ENCODE data around the gene SORD. TPM values are rescaled to one million over a fixed set of nuclear protein-coding genes. Genes with fewer than 3 reads are reported as not detected.

The SORD gene
- total RNA-seq, 4 donors from 2014 or later, result 9.6 to 15.0 (median 13.1) TPM

DNA sequence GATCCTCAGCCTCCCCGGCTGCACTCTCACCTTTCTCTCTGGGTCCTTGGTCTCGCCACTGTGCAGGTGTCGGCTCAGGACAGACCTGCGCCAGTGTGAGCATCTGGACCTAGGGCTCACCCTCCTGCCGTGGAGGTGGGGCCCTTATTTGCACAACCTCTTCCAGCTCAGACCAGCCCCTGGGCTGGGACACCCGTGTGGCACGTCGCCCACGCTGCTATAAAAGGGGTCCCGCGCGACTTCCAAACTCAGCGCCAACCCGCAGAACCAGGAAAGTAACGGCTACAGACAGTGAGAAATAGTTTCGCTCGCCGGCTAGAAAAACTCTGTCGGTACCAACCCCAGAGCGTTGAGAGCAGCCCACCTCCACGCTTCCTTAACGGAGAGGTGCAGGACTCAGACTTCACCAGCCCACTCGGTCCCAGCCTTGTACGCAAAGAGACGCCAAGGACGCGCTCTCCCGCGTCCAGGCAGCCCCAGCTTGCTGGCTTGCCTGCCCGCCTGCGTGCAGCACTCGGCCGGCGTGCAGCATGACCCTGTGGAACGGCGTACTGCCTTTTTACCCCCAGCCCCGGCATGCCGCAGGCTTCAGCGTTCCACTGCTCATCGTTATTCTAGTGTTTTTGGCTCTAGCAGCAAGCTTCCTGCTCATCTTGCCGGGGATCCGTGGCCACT lies 91.2 kb downstream of the SORD start, which contains the start of the genes DUOX2 and DUOXA2:
Gene DUOX2, minus strand, starts transcription at position 97 of the 675 bp plus-strand sequence. CDS start 761 bp downstream, outside the sequence.
Gene DUOXA2, plus strand, starts transcription at position 251 of the 675 bp plus-strand sequence. Its CDS starts 280 bp downstream, at position 531.
- no peak within 1 kb of the TSS for H3K27ac ChIP-seq
- no peaks in the 10 kb centered on the region for H3K9me3 ChIP-seq
- TF ChIP-seq POLR2A (IDR thresholded peaks at IDR 0.05) (no peak), EP300 (IDR thresholded peaks at IDR 0.05) (no peak)
- TF ChIP-seq, protein P1, sequence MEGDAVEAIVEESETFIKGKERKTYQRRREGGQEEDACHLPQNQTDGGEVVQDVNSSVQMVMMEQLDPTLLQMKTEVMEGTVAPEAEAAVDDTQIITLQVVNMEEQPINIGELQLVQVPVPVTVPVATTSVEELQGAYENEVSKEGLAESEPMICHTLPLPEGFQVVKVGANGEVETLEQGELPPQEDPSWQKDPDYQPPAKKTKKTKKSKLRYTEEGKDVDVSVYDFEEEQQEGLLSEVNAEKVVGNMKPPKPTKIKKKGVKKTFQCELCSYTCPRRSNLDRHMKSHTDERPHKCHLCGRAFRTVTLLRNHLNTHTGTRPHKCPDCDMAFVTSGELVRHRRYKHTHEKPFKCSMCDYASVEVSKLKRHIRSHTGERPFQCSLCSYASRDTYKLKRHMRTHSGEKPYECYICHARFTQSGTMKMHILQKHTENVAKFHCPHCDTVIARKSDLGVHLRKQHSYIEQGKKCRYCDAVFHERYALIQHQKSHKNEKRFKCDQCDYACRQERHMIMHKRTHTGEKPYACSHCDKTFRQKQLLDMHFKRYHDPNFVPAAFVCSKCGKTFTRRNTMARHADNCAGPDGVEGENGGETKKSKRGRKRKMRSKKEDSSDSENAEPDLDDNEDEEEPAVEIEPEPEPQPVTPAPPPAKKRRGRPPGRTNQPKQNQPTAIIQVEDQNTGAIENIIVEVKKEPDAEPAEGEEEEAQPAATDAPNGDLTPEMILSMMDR (IDR thresholded peaks at IDR 0.05), result no peak
- H3K27me3 ChIP-seq, result peaks cover 8 to 88% of the 10 kb centered on the region in 2 donors
- H3K4me1 ChIP-seq, result peaks cover 0 to 57% (median 29%) of the 10 kb centered on the region in 4 donors
- DNase-seq (ENCODE audit: low spot score in 2 of 2), result no peak
- 1 to 2% methylated on average over 42 of the region's 42 CpGs for WGBS, 2 donors
- peak within 1 kb of the TSS in 1 of 4 donors; percentile 8 for H3K4me3 ChIP-seq
- H3K36me3 ChIP-seq, result no peaks in the 10 kb centered on the region

DNA sequence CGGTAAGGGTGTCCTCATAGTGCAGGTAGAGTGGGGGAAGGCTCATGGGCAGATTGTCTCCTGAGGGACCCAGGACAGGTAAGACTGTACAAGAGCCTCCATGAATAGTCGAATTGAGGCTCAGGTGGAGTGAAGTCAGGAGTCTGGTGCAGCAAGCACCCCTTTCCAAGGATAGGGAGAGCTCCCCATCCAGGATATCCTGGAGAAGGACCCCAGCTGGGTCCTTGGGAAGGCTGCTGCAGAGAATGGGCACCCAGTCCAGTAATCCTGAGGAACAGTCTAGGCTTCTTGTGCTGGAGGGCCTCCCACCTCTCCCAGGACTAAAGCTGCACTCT lies 91.7 kb downstream of the SORD start:
- H3K9me3 ChIP-seq, result no peaks in the 10 kb centered on the region
- no peak overlapping the region for H3K27ac ChIP-seq
- TF ChIP-seq POLR2A (IDR thresholded peaks at IDR 0.05) (no peak), EP300 (IDR thresholded peaks at IDR 0.05) (no peak)
- TF ChIP-seq, protein P1 (IDR thresholded peaks at IDR 0.05), result no peak
- no peak for DNase-seq (ENCODE audit: low spot score in 2 of 2)
- WGBS, 2 donors, result 6 to 8% methylated on average over 2 of the region's 2 CpGs
- H3K27me3 ChIP-seq, result peaks cover 8 to 88% of the 10 kb centered on the region in 2 donors
- H3K4me1 ChIP-seq, result peaks cover 0 to 57% (median 29%) of the 10 kb centered on the region in 4 donors
- H3K36me3 ChIP-seq, result no peaks in the 10 kb centered on the region
- no peak overlapping the region for H3K4me3 ChIP-seq

DNA sequence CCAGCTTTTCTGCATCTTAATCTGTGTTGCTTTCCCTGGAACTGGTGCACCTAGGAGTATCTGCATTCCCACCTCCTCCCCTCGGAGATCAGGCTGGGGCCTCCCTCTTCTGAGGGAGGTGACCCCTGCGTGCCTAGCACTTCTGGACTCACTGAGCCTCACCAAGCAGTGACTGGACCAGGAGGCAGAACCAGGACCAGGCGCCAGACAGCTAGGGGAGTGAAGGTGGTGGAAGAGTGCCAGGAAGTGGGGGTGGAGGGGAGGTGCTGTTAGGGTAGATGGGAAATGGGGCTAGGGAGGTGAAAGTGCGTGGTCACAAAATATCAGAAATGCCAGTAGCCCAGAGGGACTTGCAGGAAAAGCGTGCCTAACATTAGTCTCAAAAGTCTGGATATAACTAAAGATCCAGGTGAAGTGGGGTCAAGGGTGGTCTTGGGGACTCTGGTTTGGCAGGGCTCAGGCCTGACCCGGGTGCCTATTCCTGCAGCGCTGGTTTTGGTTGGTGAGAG lies 92.4 kb downstream of the SORD start:
- Histone ChIP-seq H3K4me1 (peaks cover 0 to 57% (median 29%) of the 10 kb centered on the region in 4 donors), H3K4me3 (no peak overlapping the region), H3K36me3 (no peaks in the 10 kb centered on the region), H3K27me3 (peaks cover 8 to 88% of the 10 kb centered on the region in 2 donors), H3K27ac (no peak overlapping the region), H3K9me3 (no peaks in the 10 kb centered on the region)
- WGBS, 2 donors, result 42 to 55% methylated on average over 7 of the region's 7 CpGs
- no peak for DNase-seq (ENCODE audit: low spot score in 2 of 2)
- no peak for TF ChIP-seq POLR2A (IDR thresholded peaks at IDR 0.05)
- TF ChIP-seq EP300 (IDR thresholded peaks at IDR 0.05), result no peak
- TF ChIP-seq, protein P1 (IDR thresholded peaks at IDR 0.05), result no peak

DNA sequence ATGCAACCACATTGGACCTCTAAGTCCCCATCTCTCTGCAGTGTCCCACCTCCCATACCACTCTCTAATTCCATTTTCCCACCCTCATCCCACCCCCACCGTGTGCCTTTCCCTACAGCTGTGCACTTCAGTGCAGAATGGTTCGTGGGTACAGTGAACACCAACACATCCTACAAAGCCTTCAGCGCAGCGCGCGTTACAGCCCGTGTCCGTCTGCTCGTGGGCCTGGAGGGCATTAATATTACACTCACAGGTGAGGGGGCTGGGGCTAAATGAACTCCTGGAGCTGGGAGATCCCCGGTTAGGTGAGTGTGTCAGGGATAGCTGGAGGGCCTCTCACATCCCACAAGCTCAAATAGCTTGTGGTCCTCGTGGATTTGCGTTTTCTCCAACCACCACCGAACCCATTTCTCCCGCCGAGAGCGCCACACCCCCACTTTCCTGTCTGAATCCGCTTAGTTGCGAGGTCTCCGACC lies 93.0 kb downstream of the SORD start:
- H3K27me3 ChIP-seq, result peaks cover 8 to 93% of the 10 kb centered on the region in 2 donors
- WGBS, 2 donors, result 15 to 20% methylated on average over 19 of the region's 19 CpGs

More for the DNA sequence above, 93.0 kb downstream of the SORD start:
- Histone ChIP-seq H3K4me1 (peaks cover 0 to 57% (median 29%) of the 10 kb centered on the region in 4 donors), H3K27ac (no peak overlapping the region), H3K4me3 (no peak overlapping the region), H3K9me3 (no peaks in the 10 kb centered on the region), H3K36me3 (no peaks in the 10 kb centered on the region)
- TF ChIP-seq POLR2A (IDR thresholded peaks at IDR 0.05) (no peak), EP300 (IDR thresholded peaks at IDR 0.05) (no peak)
- TF ChIP-seq, protein P1 (IDR thresholded peaks at IDR 0.05), result no peak
- no peak for DNase-seq (ENCODE audit: low spot score in 2 of 2)
